GM18519 (cell line): Measurements from ENCODE around the gene CARM1.
A peak's percentile ranks its signal among the peaks of the same experiment; 100 is the strongest.
"Not testable (repeated sequence)": the region's sequence is repeated elsewhere in the genome, so short reads cannot be mapped to it uniquely, and the experiment has no call there.

Source experiments
- ATAC-seq: cut with Tn5 transposase; IDR thresholded peaks from one replicate; pipeline ENCODE4 v1.9.1; 2021; ENCODE audit warnings: mild to moderate bottlenecking, moderate library complexity; ENCODE audit not compliant: unreplicated experiment, low FRiP score

Gene CARM1

GRCh38 chr19:10923260-10924112 is 52.1 kb downstream of the CARM1 start:
- ATAC-seq: no peak

- no peak for ATAC-seq
Measured at GRCh38 chr19:10924597-10924996, 53.2 kb downstream of the CARM1 start.

GRCh38 chr19:10927730-10928562 is 56.6 kb downstream of the CARM1 start:
- no peak for ATAC-seq

- ATAC-seq: peak; percentile 62
Measured at GRCh38 chr19:10928563-10929401, 57.4 kb downstream of the CARM1 start, which contains the start of the genes TIMM29 and YIPF2. Gene TIMM29 (plus strand): TSS chr19:10928811. CDS start chr19:10928823, 12 bp downstream. Gene YIPF2 (minus strand): TSS chr19:10928639. CDS start chr19:10928410, 229 bp downstream.

- ATAC-seq: no peak
Measured at GRCh38 chr19:10929402-10929794, 58.0 kb downstream of the CARM1 start.

GRCh38 chr19:10935371-10936059 is 64.2 kb downstream of the CARM1 start:
- ATAC-seq: no peak

- ATAC-seq: no peak
Measured at GRCh38 chr19:10936661-10937084, 65.3 kb downstream of the CARM1 start.

GRCh38 chr19:10941649-10942048 is 70.3 kb downstream of the CARM1 start:
- ATAC-seq: not testable (repeated sequence)

GRCh38 chr19:10943412-10943811 is 72.1 kb downstream of the CARM1 start:
- ATAC-seq: not testable (repeated sequence)

GRCh38 chr19:10945264-10945663 is 73.9 kb downstream of the CARM1 start:
- no peak for ATAC-seq

GRCh38 chr19:10946958-10947657 is 75.8 kb downstream of the CARM1 start:
- no peak for ATAC-seq

GRCh38 chr19:10952809-10953208 is 81.5 kb downstream of the CARM1 start:
- no peak for ATAC-seq

- not testable (repeated sequence) for ATAC-seq
Measured at GRCh38 chr19:10959277-10959968, 88.1 kb downstream of the CARM1 start.

GRCh38 chr19:10960314-10961072 is 89.1 kb downstream of the CARM1 start, which contains the start of gene SMARCA4:
Gene SMARCA4 (plus strand): TSS chr19:10961030. CDS start chr19:10984152, 23,122 bp downstream.
- peak; percentile 63 for ATAC-seq

- peak; percentile 19 for ATAC-seq
Measured at GRCh38 chr19:10961073-10961860, 89.9 kb downstream of the CARM1 start.

GRCh38 chr19:10962863-10963262 is 91.5 kb downstream of the CARM1 start:
- no peak for ATAC-seq

- no peak for ATAC-seq
Measured at GRCh38 chr19:10963865-10964264, 92.5 kb downstream of the CARM1 start.
